GM18951 (cell line): ENCODE results near the gene LVRN.

Experiments used
- POLR2A ChIP-seq: IDR thresholded peaks from 4 replicates; pipeline ENCODE4 v1.6.1; 2011; ENCODE audit warnings: mild to moderate bottlenecking; ENCODE audit not compliant: insufficient read length, insufficient read depth; ENCODE audit errors: extremely low read depth
- in situ Hi-C: fragments of 300-500 bp; cut with MboI; formaldehyde crosslinking; loops from one replicate; pipeline ENCODE4 v1.12.0; 2022; ENCODE audit warnings: low sequenced_read_pairs, mixed read lengths, inconsistent platforms; ENCODE audit not compliant: unreplicated experiment

The LVRN gene

DNA sequence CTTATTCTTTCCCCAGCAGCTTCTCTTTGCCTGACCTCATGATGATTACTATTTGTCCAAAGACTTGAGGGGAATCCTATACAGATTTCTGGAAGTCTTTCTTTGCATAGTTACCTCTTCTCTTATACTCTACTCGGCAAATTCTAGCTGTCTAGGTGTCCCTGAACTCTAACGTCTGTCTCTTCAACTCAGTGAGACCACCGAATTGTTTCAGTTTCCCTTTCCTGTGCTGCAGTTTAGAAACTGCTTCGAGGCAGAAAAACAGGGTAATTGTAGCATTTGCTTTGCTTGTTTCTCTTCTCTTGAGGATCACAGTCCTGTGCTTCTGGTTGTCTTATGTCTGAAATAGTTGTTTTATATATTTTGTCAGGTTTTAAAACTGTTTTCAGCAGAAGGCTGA is 14.8 kb downstream of the LVRN start:
- in situ Hi-C loops = no loop called here
- TF ChIP-seq POLR2A = no peak

DNA sequence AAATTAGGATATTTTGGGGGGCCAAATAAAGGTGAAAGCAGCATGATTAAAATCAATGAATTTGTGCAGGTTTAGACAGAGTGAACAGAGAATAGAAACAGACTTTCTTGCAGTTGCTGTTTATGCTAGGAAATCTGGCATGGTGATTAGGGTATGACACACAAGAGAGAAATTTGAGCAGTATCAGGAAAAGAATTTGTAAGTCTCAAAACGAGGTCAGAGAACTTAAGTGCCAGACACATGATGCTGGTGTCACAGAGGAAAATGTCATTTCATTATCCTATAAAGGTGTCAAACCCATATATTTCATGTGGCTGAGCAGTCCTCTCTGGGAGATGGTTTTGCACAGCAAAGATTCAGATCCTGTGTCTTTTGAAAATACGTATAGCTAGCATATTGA is 15.7 kb downstream of the LVRN start:
- in situ Hi-C loops = no loop called here

GRCh38 chr5:115978779-115979178 is 16.5 kb downstream of the LVRN start:
- no peak for TF ChIP-seq POLR2A
- in situ Hi-C loops = no loop called here

More for the DNA sequence above, 15.7 kb downstream of the LVRN start:
- TF ChIP-seq POLR2A = no peak

DNA sequence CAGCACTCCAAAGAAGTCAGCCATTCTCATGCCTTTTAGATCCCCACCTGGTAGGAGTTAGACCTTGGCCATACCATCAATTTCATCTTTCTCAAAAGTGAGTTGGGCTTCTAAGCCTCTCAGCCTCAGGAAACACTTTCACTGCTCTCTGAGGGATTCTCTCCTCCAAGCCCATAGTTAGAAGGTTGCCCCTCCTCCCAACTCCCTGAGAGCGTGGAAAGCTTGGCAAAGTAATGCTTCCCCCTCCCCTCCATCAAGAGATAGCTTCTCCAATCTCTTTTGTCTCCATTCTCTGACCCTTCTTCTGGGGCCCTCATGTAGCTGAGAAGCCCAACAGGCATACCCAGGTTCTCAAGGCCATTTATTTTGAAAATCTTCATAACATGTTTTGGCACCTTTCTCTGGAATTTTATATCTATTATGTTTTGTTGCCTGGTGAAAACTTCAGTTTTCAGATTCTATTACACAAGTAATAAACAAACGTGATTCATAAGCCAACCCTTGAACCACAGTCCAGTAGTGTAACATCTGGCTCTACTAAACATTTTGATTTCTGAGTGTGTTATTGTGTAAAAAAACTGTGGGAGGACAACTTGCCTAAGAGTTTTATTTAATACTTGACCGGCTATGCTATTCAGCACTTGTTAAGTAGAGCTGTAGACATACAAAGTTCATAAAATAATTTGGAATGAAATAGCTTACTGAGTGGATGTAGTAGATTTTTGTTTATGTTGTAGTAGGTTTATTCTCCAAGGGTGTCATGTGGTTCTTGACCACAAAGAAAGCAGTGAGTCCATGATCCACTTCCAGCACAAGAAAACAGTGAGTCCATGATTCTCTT is 17.1 kb downstream of the LVRN start:
- TF ChIP-seq POLR2A = no peak
- in situ Hi-C loops = no loop called here

GRCh38 chr5:115983519-115983918 is 21.2 kb downstream of the LVRN start:
- in situ Hi-C loops = no loop called here
- no peak for TF ChIP-seq POLR2A

GRCh38 chr5:115985802-115986757 is 23.8 kb downstream of the LVRN start:
- TF ChIP-seq POLR2A = no peak
- in situ Hi-C loops = no loop called here

DNA sequence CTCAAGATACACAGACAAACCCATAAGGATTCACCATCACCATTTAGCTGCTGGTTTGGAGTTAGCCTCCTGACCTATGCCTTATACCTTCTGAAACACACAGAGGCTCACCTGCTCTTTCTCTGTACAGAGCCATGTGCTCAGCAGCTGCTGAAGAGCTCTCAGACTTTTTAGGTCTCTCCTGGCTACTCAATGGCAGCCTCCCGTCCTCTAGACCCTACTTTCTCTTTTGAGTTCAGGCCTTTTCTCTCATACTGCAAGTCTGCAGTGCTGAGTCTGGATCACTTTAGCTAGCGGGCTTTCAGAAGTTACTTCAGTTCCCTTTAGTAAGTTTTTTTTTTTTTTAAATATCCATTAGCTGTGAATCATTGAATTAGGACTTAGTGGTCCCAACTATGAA is 25.7 kb downstream of the LVRN start:
- in situ Hi-C loops = no loop called here
- no peak for TF ChIP-seq POLR2A

DNA sequence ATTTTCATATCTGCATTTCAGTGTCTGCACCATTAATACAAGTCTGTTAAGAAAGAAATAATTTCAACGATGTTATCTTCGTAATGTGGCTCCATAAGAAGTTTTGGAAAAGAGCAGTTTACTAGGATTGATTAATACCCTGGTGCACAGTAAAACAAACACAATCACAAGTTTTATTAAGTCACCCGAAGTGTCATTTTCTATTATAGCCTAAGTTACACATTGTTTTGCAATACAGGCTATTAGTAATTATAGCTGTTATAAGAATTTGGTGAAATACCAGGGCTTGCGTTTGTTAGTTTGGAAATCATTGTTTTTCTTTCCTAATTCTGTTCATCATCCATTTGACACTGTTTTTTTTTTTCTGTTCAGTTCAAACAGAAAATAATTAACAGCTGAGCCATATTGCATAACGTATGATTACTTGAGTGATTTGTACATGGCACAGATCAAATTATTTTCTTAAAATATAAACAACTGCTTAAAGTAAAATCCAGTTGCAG is 30.6 kb downstream of the LVRN start:
- in situ Hi-C loops = no loop called here
- TF ChIP-seq POLR2A = no peak

GRCh38 chr5:115995351-115995750 is 33.1 kb downstream of the LVRN start:
- TF ChIP-seq POLR2A = no peak
- in situ Hi-C loops = no loop called here

DNA sequence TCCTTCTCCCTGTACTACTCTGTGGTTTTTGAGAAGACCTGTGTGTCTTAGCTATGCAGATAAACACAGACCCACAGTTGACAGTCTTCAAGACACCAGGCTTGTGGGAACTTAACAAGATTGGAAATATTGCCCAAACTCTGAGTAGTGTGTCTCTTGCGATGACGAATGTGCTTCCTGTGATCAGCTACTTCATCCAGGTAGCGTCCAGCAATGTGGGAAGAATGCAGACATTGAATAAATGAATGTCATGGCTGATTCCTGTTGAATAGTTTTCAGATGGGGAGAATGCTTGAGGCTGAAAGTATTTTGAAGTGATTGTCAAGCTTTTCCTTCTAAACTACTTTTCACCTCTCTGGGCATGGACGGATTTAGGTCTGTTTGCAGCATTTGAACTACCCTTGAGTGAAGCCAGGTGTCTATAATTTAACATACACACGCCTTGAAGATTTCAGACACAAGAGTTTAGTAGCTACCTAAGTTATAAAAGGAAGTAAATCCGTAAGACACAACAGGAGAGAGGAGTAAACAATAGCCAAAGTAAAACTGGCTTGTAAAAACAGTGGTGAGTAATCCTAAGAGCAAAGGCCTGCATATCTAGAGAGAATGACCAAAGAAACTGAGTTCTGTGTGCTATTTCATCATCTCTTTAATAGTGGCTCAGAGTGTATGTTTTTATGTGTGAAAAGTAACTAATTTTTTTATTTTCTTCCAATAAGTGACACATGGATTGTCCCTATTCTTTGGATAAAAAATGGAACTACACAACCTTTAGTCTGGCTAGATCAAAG is 40.0 kb downstream of the LVRN start:
- in situ Hi-C loops = no loop called here
- TF ChIP-seq POLR2A = no peak

DNA sequence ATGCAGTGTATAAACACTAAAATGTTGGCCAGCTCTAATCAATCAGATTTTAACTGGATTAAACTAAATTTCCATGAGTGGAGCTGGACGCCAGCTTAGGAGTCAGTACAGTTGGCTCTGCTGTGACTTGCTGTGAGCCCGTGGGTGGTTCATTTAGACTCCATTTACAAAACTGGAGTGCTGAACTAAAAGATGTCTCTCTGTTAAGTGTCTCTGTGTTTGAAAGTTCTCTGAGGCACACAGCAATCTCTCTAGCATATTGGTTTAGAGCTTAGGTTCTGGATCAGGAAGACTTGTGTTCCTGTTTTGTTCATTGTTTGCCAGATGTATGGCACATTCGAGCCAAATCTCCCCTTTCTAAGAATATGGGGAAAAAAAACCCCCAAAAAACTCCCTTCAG is 42.0 kb downstream of the LVRN start:
- in situ Hi-C loops = no loop called here
- TF ChIP-seq POLR2A = no peak

GRCh38 chr5:116009806-116010205 is 47.5 kb downstream of the LVRN start:
- in situ Hi-C loops = no loop called here
- TF ChIP-seq POLR2A = no peak

GRCh38 chr5:116011046-116011445 is 48.8 kb downstream of the LVRN start:
- in situ Hi-C loops = no loop called here
- TF ChIP-seq POLR2A = no peak
